Breast epithelium (tissue), 4 donors: ENCODE measurements around the gene FYB2. TPM values are rescaled to one million over a fixed set of nuclear protein-coding genes. Genes with fewer than 3 reads are reported as not detected.

Experiments used
- DNase-seq, 2 donors: peaks; one replicate each; pipeline ENCODE4 v3.0.0-alpha.2; 2019; ENCODE audit warnings: low spot score in 2 of 2
- H3K27ac ChIP-seq, 2 donors: fragments of 200-600 bp; sonication (generic) in 1 of 2; one replicate each; pipeline ENCODE4 v1.5.1; 2016 to 2019; ENCODE audit warnings: mild to moderate bottlenecking in 1 of 2
- H3K27me3 ChIP-seq, 2 donors: fragments of 200-600 bp; sonication (generic) in 1 of 2; one replicate each; pipeline versions ENCODE4 v1.5.1 to v1.6.0; 2017 to 2019; ENCODE audit warnings: control low read depth in 1 of 2, mild to moderate bottlenecking in 1 of 2
- H3K36me3 ChIP-seq: fragments of 200-600 bp; one replicate; pipeline ENCODE4 v1.5.1; 2019
- H3K4me1 ChIP-seq, 2 donors: fragments of 200-600 bp; sonication (generic); one replicate each; pipeline ENCODE4 v1.5.1; 2016 to 2019; ENCODE audit warnings: control low read depth in 1 of 2
- H3K4me3 ChIP-seq, 3 donors: fragments of 200-600 bp; sonication (generic); 1 replicate in 2 of 3; 2 replicates in 1 of 3; pipeline ENCODE4 v1.5.1; 2016 to 2019; ENCODE audit warnings: mild to moderate bottlenecking in 3 of 3, moderate library complexity in 2 of 3
- H3K9me3 ChIP-seq, 2 donors: fragments of 200-600 bp; sonication (generic) in 1 of 2; one replicate each; pipeline ENCODE4 v1.5.1; 2016 to 2019; ENCODE audit warnings: control low read depth in 1 of 2
- CTCF ChIP-seq, 3 donors: fragments of 450-650 bp; IDR thresholded peaks; one replicate each; pipeline ENCODE4 v1.5.1; 2016 to 2017; ENCODE audit warnings: antibody characterized with exemption in 3 of 3, mild to moderate bottlenecking in 3 of 3, moderate library complexity in 3 of 3
- POLR2A ChIP-seq: fragments of 450-650 bp; IDR thresholded peaks from one replicate; pipeline ENCODE4 v1.6.1; 2016; ENCODE audit warnings: antibody characterized with exemption, mild to moderate bottlenecking, moderate library complexity
- POLR2AphosphoS5 ChIP-seq, 3 donors: sonication (generic); formaldehyde crosslinking; IDR thresholded peaks; one replicate each; pipeline ENCODE4 v1.6.1; 2017; ENCODE audit warnings: antibody characterized with exemption in 3 of 3
- intact Hi-C: fragments of 100-400 bp; cut with DNase I; formaldehyde crosslinking; loops from one replicate; pipeline ENCODE4 v1.15.1; 2023; ENCODE audit warnings: low total_unique reads
- total RNA-seq, 3 donors: library from RNA; depleted of rRNA; stranded (reverse); fragments of >200 nt; gene quantifications; one replicate each; pipeline ENCODE4 v1.1.0, GENCODE V29; 2016

FYB2 gene
- total RNA-seq, 3 donors from 2014 or later = 11.3 to 22.9 TPM; not detected in 1

GRCh38 chr1:56788588-56788987 lies 30.6 kb downstream of the FYB2 start:
- TF ChIP-seq CTCF (IDR thresholded peaks at IDR 0.05) (no peak), POLR2AphosphoS5 (IDR thresholded peaks at IDR 0.05) (no peak), POLR2A (no peak)
- Histone ChIP-seq H3K4me1 (no peaks in the 10 kb centered on the region), H3K36me3 (no peaks in the 10 kb centered on the region), H3K4me3 (no peak overlapping the region), H3K27me3 (no peaks in the 10 kb centered on the region), H3K9me3 (no peaks in the 10 kb centered on the region), H3K27ac (peak overlapping the region in 1 of 2 donors; percentile 48)
- intact Hi-C loops = no loop called here
- DNase-seq = no peak

DNA sequence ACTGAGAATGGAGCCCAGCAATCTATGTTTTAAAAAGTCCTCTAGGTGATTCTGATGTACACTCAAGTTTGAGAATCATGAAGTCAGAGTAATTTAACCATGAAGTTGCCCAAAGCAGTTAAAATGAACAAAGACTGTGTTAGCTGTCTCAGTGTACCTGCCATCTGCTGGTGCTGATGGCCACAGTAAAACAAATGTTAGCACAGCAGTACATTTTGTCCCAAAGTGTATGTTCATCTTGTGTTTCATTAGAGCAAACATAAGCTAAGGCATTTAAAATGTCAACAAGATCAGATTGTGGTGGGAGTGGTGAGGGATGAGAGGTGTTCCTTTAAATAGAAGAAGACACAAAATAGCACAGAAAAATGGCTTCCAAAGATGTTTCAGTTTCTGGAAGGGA lies 31.1 kb downstream of the FYB2 start:
- Histone ChIP-seq H3K27ac (peak overlapping the region in 1 of 2 donors; percentile 48), H3K4me1 (no peaks in the 10 kb centered on the region), H3K27me3 (no peaks in the 10 kb centered on the region), H3K9me3 (no peaks in the 10 kb centered on the region), H3K36me3 (no peaks in the 10 kb centered on the region), H3K4me3 (no peak overlapping the region)
- DNase-seq = no peak
- TF ChIP-seq POLR2AphosphoS5 (IDR thresholded peaks at IDR 0.05) (no peak), CTCF (IDR thresholded peaks at IDR 0.05) (no peak), POLR2A (no peak)
- intact Hi-C loops = no loop called here

DNA sequence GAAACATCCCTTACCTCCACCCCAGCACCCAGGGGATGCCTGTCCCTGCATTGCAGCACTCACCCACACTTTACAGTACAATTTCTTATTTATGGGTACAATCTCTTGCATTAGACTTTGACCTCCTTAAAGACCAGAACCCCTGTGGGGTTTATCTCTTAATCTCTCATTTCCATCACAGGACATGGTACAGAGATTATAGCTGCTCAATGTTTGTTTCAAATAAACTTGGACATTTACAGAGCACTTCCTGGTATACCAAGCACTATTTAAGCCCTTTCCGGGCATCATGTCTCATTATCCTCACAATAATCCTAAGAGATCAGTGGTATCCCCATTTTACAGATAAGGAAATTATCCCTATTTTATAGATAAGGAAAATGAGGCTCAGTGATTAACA lies 31.9 kb downstream of the FYB2 start:
- intact Hi-C loops = no loop called here
- no peak for TF ChIP-seq POLR2A
- no peak for DNase-seq
- Histone ChIP-seq H3K27me3 (no peaks in the 10 kb centered on the region), H3K4me3 (no peak overlapping the region), H3K36me3 (no peaks in the 10 kb centered on the region), H3K9me3 (no peaks in the 10 kb centered on the region), H3K27ac (no peak overlapping the region), H3K4me1 (no peaks in the 10 kb centered on the region)

DNA sequence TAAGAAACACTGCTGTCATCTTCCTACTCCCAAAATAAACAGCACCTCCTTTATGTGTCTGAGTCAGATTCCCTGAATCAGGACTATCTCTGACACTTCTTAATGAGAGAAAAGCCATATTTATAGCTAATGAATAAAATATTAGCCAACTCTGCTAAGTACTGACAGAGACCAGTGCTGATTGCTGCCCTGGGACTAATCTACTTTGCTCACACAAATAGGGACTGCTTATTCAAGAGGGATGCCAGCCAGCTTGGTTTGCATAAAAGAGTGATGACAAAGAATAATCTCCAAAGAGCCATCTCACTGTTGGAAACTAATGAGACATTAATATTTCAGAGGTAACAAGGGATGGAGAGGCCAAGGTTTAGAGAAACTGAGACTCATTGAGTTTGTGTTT lies 36.4 kb downstream of the FYB2 start:
- intact Hi-C loops = no loop called here
- H3K9me3 ChIP-seq = no peaks in the 10 kb centered on the region
- H3K4me3 ChIP-seq = no peak overlapping the region
- H3K27me3 ChIP-seq = no peaks in the 10 kb centered on the region
- H3K4me1 ChIP-seq = no peaks in the 10 kb centered on the region
- DNase-seq = no peak
- H3K36me3 ChIP-seq = no peaks in the 10 kb centered on the region
- no peak overlapping the region for H3K27ac ChIP-seq
- TF ChIP-seq CTCF (IDR thresholded peaks at IDR 0.05) (no peak), POLR2AphosphoS5 (IDR thresholded peaks at IDR 0.05) (no peak), POLR2A (no peak)

- intact Hi-C loops = no loop called here
Measured at GRCh38 chr1:56780826-56781225, 38.4 kb downstream of the FYB2 start.

More at GRCh38 chr1:56780826-56781225, 38.4 kb downstream of the FYB2 start:
- Histone ChIP-seq H3K9me3 (no peaks in the 10 kb centered on the region), H3K36me3 (no peaks in the 10 kb centered on the region), H3K4me1 (no peaks in the 10 kb centered on the region), H3K4me3 (no peak overlapping the region), H3K27me3 (no peaks in the 10 kb centered on the region), H3K27ac (no peak overlapping the region)
- DNase-seq = no peak
- TF ChIP-seq POLR2AphosphoS5 (IDR thresholded peaks at IDR 0.05) = no peak
- TF ChIP-seq POLR2A = no peak
- TF ChIP-seq CTCF (IDR thresholded peaks at IDR 0.05) = no peak
